Keratinocyte (primary cell): ENCODE results near the gene TCF7L2. TPM values are rescaled to one million over a fixed set of nuclear protein-coding genes. Genes with fewer than 3 reads are reported as not detected.

Experiments
- DNase-seq: peaks from one replicate; pipeline ENCODE4 v3.0.0-alpha.2; 2011; ENCODE audit warnings: low read depth, missing footprints, low spot score
- FAIRE-seq: peaks from 2 replicates; lab custom pipeline; 2011; peaks lifted over from hg19 to GRCh38; lab: Jason Lieb, UNC
- H2AFZ ChIP-seq: 2 replicates; pipeline ENCODE4 v1.6.0; 2012; ENCODE audit warnings: low read length, control low read depth, inconsistent platforms; ENCODE audit not compliant: control insufficient read depth
- H3K27ac ChIP-seq: 2 replicates; pipeline ENCODE4 v1.5.1; 2011; ENCODE audit warnings: low read length; ENCODE audit not compliant: control insufficient read depth, insufficient read depth
- H3K27me3 ChIP-seq: 3 replicates; pipeline ENCODE4 v1.6.0; 2011; ENCODE audit warnings: low read length; ENCODE audit not compliant: control insufficient read depth, insufficient read depth; ENCODE audit errors: extremely low read depth
- H3K36me3 ChIP-seq, 2 experiments: 2 replicates in 1 of 2; 3 replicates in 1 of 2; pipeline ENCODE4 v1.5.1; 2011; ENCODE audit warnings: low read length in 2 of 2, mild to moderate bottlenecking in 1 of 2; ENCODE audit not compliant: control insufficient read depth in 2 of 2, insufficient read depth in 2 of 2; ENCODE audit errors: extremely low read depth in 1 of 2
- H3K4me1 ChIP-seq: 3 replicates; pipeline ENCODE4 v1.5.1; 2011; ENCODE audit warnings: low read length; ENCODE audit not compliant: control insufficient read depth, insufficient read depth; ENCODE audit errors: extremely low read depth
- H3K4me2 ChIP-seq: 3 replicates; pipeline ENCODE4 v1.6.0; 2011; ENCODE audit warnings: low read depth, low read length; ENCODE audit not compliant: control insufficient read depth, insufficient read depth; ENCODE audit errors: extremely low read depth
- H3K4me3 ChIP-seq, 3 experiments: fragments of 200-600 bp in 1 of 3; sonication (generic) in 1 of 3; 2 replicates in 2 of 3; 3 replicates in 1 of 3; pipeline ENCODE4 v1.5.1; 2011 to 2016; ENCODE audit warnings: low read length in 3 of 3, mild to moderate bottlenecking in 3 of 3, control low read depth in 2 of 3, inconsistent platforms in 1 of 3, low read depth in 1 of 3, mixed read lengths in 1 of 3, mixed run types in 1 of 3, moderate library complexity in 1 of 3; ENCODE audit not compliant: control insufficient read depth in 2 of 3, insufficient read depth in 2 of 3; ENCODE audit errors: extremely low read depth in 1 of 3
- H3K79me2 ChIP-seq: 2 replicates; pipeline ENCODE4 v1.6.0; 2012; ENCODE audit warnings: low read length; ENCODE audit not compliant: control insufficient read depth, insufficient read depth
- H3K9ac ChIP-seq: 3 replicates; pipeline ENCODE4 v1.6.0; 2011; ENCODE audit warnings: low read length; ENCODE audit not compliant: control insufficient read depth, insufficient read depth; ENCODE audit errors: extremely low read depth
- H3K9me1 ChIP-seq: 3 replicates; pipeline ENCODE4 v1.6.0; 2011; ENCODE audit warnings: low read length; ENCODE audit not compliant: control insufficient read depth, insufficient read depth; ENCODE audit errors: extremely low read depth
- H3K9me3 ChIP-seq: 2 replicates; pipeline ENCODE4 v1.5.1; 2012; ENCODE audit warnings: low read depth, low read length; ENCODE audit not compliant: control insufficient read depth
- H4K20me1 ChIP-seq: 3 replicates; pipeline ENCODE4 v1.6.0; 2011; ENCODE audit warnings: low read length; ENCODE audit not compliant: control insufficient read depth, insufficient read depth; ENCODE audit errors: extremely low read depth
- CTCF ChIP-seq, 3 experiments: IDR thresholded peaks in 1 of 3; conservative IDR thresholded peaks in 1 of 3; optimal IDR thresholded peaks in 1 of 3; 2 replicates in 2 of 3; 3 replicates in 1 of 3; pipeline versions ENCODE3 to v1.5.1; 2011; ENCODE audit warnings: low read length in 3 of 3, mild to moderate bottlenecking in 3 of 3, moderate library complexity in 2 of 3, control low read depth in 1 of 3, inconsistent platforms in 1 of 3; ENCODE audit not compliant: insufficient read depth in 2 of 3; ENCODE audit errors: extremely low read depth in 1 of 3
- EZH2 ChIP-seq: IDR thresholded peaks from one replicate; pipeline ENCODE4 v1.6.1; 2012; ENCODE audit warnings: inconsistent platforms, mild to moderate bottlenecking, low read length, moderate library complexity
- dilution Hi-C: fragments of 300-500 bp; cut with MboI; formaldehyde crosslinking; loops from one replicate; pipeline ENCODE4 v1.7.0; 2020; ENCODE audit warnings: low sequenced_read_pairs; ENCODE audit not compliant: extremely low pct_ligation_motif_present
- polyA plus RNA-seq, 5 experiments: library from polyadenylated mRNA; depleted of rRNA in 3 of 5; stranded (reverse) in 3 of 5; stranded (forward) in 1 of 5; unstranded in 1 of 5; fragments of >200 nt; gene quantifications; 1 replicate in 1 of 5; 2 replicates in 3 of 5; 3 replicates in 1 of 5; pipeline versions ENCODE4 v1.2.1 to v1.2.3, GENCODE V29; 2011 to 2012; ENCODE audit warnings: missing spikeins in 2 of 5, low read depth in 1 of 5, low replicate concordance in 1 of 5

The TCF7L2 gene
- polyA plus RNA-seq, 1 donor (not counting 4 experiments of a cell fraction or from before 2014, with no cell fraction given) = 2.5 TPM

GRCh38 chr10:113037218-113037617, 87.2 kb downstream of the TCF7L2 start:
- DNase-seq (no peak), FAIRE-seq (no peak)
- Histone ChIP-seq H3K4me1 (no peaks in the 10 kb centered on the region), H3K4me3 (no peak overlapping the region), H4K20me1 (no peaks in the 10 kb centered on the region), H3K4me2 (no peak overlapping the region), H3K9ac (no peak overlapping the region), H3K9me3 (no peaks in the 10 kb centered on the region), H2AFZ (no peak overlapping the region), H3K36me3 (no peaks in the 10 kb centered on the region), H3K27ac (no peak overlapping the region), H3K9me1 (no peaks in the 10 kb centered on the region), H3K27me3 (no peaks in the 10 kb centered on the region), H3K79me2 (no peaks in the 10 kb centered on the region)
- TF ChIP-seq CTCF (optimal IDR thresholded peaks at IDR 0.05 in 1 of 3, IDR thresholded peaks at IDR 0.05 in 1 of 3, conservative IDR thresholded peaks at IDR 0.05 in 1 of 3; ENCODE audit: extremely low read depth in 1 of 3, insufficient read depth in 2 of 3, low read length in 3 of 3) (no peak), EZH2 (no peak)
- dilution Hi-C loops = no loop called here

GRCh38 chr10:113038183-113038582, 88.1 kb downstream of the TCF7L2 start:
- dilution Hi-C loops = no loop called here
- H3K9ac ChIP-seq = no peak overlapping the region
- H3K36me3 ChIP-seq = no peaks in the 10 kb centered on the region
- H3K4me2 ChIP-seq = no peak overlapping the region
- no peaks in the 10 kb centered on the region for H3K4me1 ChIP-seq
- no peak for FAIRE-seq
- no peaks in the 10 kb centered on the region for H3K9me1 ChIP-seq
- TF ChIP-seq EZH2 = no peak
- no peak for TF ChIP-seq CTCF (optimal IDR thresholded peaks at IDR 0.05 in 1 of 3, IDR thresholded peaks at IDR 0.05 in 1 of 3, conservative IDR thresholded peaks at IDR 0.05 in 1 of 3; ENCODE audit: extremely low read depth in 1 of 3, insufficient read depth in 2 of 3, low read length in 3 of 3)
- no peak overlapping the region for H3K4me3 ChIP-seq
- no peaks in the 10 kb centered on the region for H3K9me3 ChIP-seq
- H4K20me1 ChIP-seq = no peaks in the 10 kb centered on the region
- H3K27ac ChIP-seq = no peak overlapping the region
- DNase-seq = no peak
- H3K27me3 ChIP-seq = no peaks in the 10 kb centered on the region
- no peak overlapping the region for H2AFZ ChIP-seq
- no peaks in the 10 kb centered on the region for H3K79me2 ChIP-seq
